Endothelial cell of umbilical vein (primary cell): Measurements from ENCODE around the gene GPR146. TPM values are rescaled to one million over a fixed set of nuclear protein-coding genes. Genes with fewer than 3 reads are reported as not detected.

Experiments
- BruUV-seq: library from RNA; stranded (reverse); fragments of 400-500 nt; replicated peaks from 2 replicates; lab custom pipeline; 2021; lab: Mats Ljungman, UMichigan
- CTCF ChIA-PET: fragments of 300-600, 350-600 bp; sonication (Branson Sonifier 250); formaldehyde crosslinking; loops from one replicate; lab custom pipeline; 2021; ENCODE audit warnings: antibody characterized with exemption, inconsistent platforms; lab: Charles Lee
- POLR2A ChIA-PET: fragments of 300-600, 350-600 bp; sonication (Branson Sonifier 250); formaldehyde crosslinking; loops from one replicate; lab custom pipeline; 2021; ENCODE audit warnings: antibody characterized with exemption, inconsistent platforms; lab: Charles Lee
- DNase-seq: peaks from one replicate; pipeline ENCODE4 v3.0.0-alpha.2; 2011; ENCODE audit warnings: low read depth, low spot score
- FAIRE-seq: peaks from 2 replicates; lab custom pipeline; 2011; peaks lifted over from hg19 to GRCh38; lab: Jason Lieb, UNC
- H2AFZ ChIP-seq: 2 replicates; pipeline ENCODE4 v1.6.0; 2012; ENCODE audit warnings: low read depth, low read length, control low read depth, inconsistent platforms
- H3K27ac ChIP-seq: 2 replicates; pipeline ENCODE4 v1.5.1; 2011; ENCODE audit warnings: low read depth, mild to moderate bottlenecking, control low read depth, low read length, moderate library complexity; ENCODE audit not compliant: insufficient read depth
- H3K27me3 ChIP-seq, 2 experiments: 2 replicates each; pipeline versions ENCODE4 v1.6.0 to v1.6.1; 2011; ENCODE audit warnings: low read length in 2 of 2, mixed read lengths in 1 of 2; ENCODE audit not compliant: control insufficient read depth in 2 of 2, insufficient read depth in 2 of 2
- H3K36me3 ChIP-seq, 2 experiments: 2 replicates in 1 of 2; 3 replicates in 1 of 2; pipeline ENCODE4 v1.5.1; 2011; ENCODE audit warnings: low read length in 2 of 2, mild to moderate bottlenecking in 1 of 2, moderate library complexity in 1 of 2; ENCODE audit not compliant: control insufficient read depth in 2 of 2, insufficient read depth in 2 of 2; ENCODE audit errors: extremely low read depth in 1 of 2
- H3K4me1 ChIP-seq: 3 replicates; pipeline ENCODE4 v1.5.1; 2011; ENCODE audit warnings: mild to moderate bottlenecking, low read length; ENCODE audit not compliant: control insufficient read depth, insufficient read depth; ENCODE audit errors: extremely low read depth
- H3K4me2 ChIP-seq: 2 replicates; pipeline ENCODE4 v1.6.1; 2011; ENCODE audit warnings: low read length, control low read depth, mixed read lengths; ENCODE audit not compliant: insufficient read depth
- H3K4me3 ChIP-seq, 3 experiments: fragments of 200-600 bp in 1 of 3; sonication (generic), shearing (Covaris generic) in 1 of 3; replicated peaks in 1 of 3; 2 replicates each; pipeline ENCODE4 v1.5.1; 2011 to 2016; ENCODE audit warnings: control low read depth in 3 of 3, low read length in 3 of 3, mild to moderate bottlenecking in 2 of 3, inconsistent platforms in 1 of 3, low read depth in 1 of 3, moderate library complexity in 1 of 3; ENCODE audit not compliant: insufficient read depth in 1 of 3
- H3K79me2 ChIP-seq: 2 replicates; pipeline ENCODE4 v1.6.0; 2012; ENCODE audit warnings: low read length, inconsistent platforms; ENCODE audit not compliant: control insufficient read depth, insufficient read depth
- H3K9ac ChIP-seq: replicated peaks from 2 replicates; pipeline ENCODE3; 2011; ENCODE audit warnings: low read length, control low read depth; ENCODE audit not compliant: insufficient read depth; ENCODE audit errors: extremely low read depth
- H3K9me1 ChIP-seq: replicated peaks from 3 replicates; pipeline ENCODE4 v1.6.0; 2011; ENCODE audit warnings: mild to moderate bottlenecking, low read length; ENCODE audit not compliant: control insufficient read depth, insufficient read depth; ENCODE audit errors: extremely low read depth
- H3K9me3 ChIP-seq: replicated peaks from 2 replicates; pipeline ENCODE4 v1.5.1; 2012; ENCODE audit warnings: low read length, inconsistent platforms; ENCODE audit not compliant: control insufficient read depth, insufficient read depth
- H4K20me1 ChIP-seq: replicated peaks from 2 replicates; pipeline ENCODE3; 2011; ENCODE audit warnings: mild to moderate bottlenecking, low read length; ENCODE audit not compliant: control insufficient read depth, insufficient read depth; ENCODE audit errors: extremely low read depth
- CTCF ChIP-seq, 2 donors: IDR thresholded peaks; 1 replicate in 1 of 2; 2 replicates in 1 of 2; pipeline ENCODE4 v1.5.1; 2011; ENCODE audit warnings: low read length in 2 of 2, mild to moderate bottlenecking in 2 of 2, moderate library complexity in 2 of 2, control low read depth in 1 of 2, inconsistent platforms in 1 of 2, low read depth in 1 of 2; ENCODE audit not compliant: insufficient read depth in 1 of 2; ENCODE audit errors: extremely low read depth in 1 of 2
- EZH2 ChIP-seq: IDR thresholded peaks from 2 replicates; pipeline ENCODE4 v1.6.1; 2012; ENCODE audit warnings: borderline replicate concordance, low read depth, mild to moderate bottlenecking, moderate library complexity, low read length, inconsistent platforms; ENCODE audit not compliant: severe bottlenecking
- FOS ChIP-seq: IDR thresholded peaks from 2 replicates; pipeline ENCODE4 v1.6.1; 2011; ENCODE audit warnings: mild to moderate bottlenecking, low read length, moderate library complexity, borderline replicate concordance; ENCODE audit not compliant: insufficient read depth
- GATA2 ChIP-seq: IDR thresholded peaks from 2 replicates; pipeline ENCODE4 v1.7.0; 2011; ENCODE audit warnings: low read depth, mild to moderate bottlenecking, moderate library complexity, mixed read lengths, low read length; ENCODE audit not compliant: insufficient read length, insufficient read depth
- JUN ChIP-seq: IDR thresholded peaks from 2 replicates; pipeline ENCODE4 v1.6.1; 2011; ENCODE audit warnings: borderline replicate concordance, low read depth; ENCODE audit not compliant: insufficient read length, insufficient read depth
- MAX ChIP-seq: IDR thresholded peaks from 2 replicates; pipeline ENCODE4 v1.6.1; 2011; ENCODE audit not compliant: insufficient read depth, insufficient read length
- MYC ChIP-seq: IDR thresholded peaks from one replicate; pipeline ENCODE4 v1.6.1; 2011; ENCODE audit warnings: mild to moderate bottlenecking, low read depth, low read length
- POLR2A ChIP-seq: IDR thresholded peaks from 2 replicates; pipeline ENCODE4 v1.6.1; 2012; ENCODE audit warnings: low read depth, mild to moderate bottlenecking, control low read depth, low read length
- POLR2AphosphoS5 ChIP-seq: IDR thresholded peaks from 2 replicates; pipeline ENCODE4 v1.6.1; 2012; ENCODE audit warnings: low read depth, mild to moderate bottlenecking, control low read depth, low read length, moderate library complexity; ENCODE audit not compliant: insufficient read depth
- dilution Hi-C: fragments of 300-500 bp; cut with MboI; formaldehyde crosslinking; loops from one replicate; pipeline ENCODE4 v1.15.0; 2019; ENCODE audit warnings: low sequenced_read_pairs; ENCODE audit not compliant: extremely low pct_ligation_motif_present
- intact Hi-C: fragments of 100-400 bp; cut with micrococcal nuclease; formaldehyde crosslinking; loops from one replicate; pipeline ENCODE4 v1.10.0; 2022
- polyA plus RNA-seq, 4 experiments: library from polyadenylated mRNA; depleted of rRNA in 3 of 4; stranded (reverse) in 3 of 4; unstranded in 1 of 4; fragments of >200 nt; gene quantifications; 2 replicates each; pipeline versions ENCODE4 v1.2.1 to v1.2.3, GENCODE V29; 2011 to 2012; ENCODE audit warnings: missing spikeins in 1 of 4
- total RNA-seq: library from RNA; stranded (reverse); gene quantifications from 2 replicates; pipeline ENCODE4 v1.2.3, GENCODE V29; 2021

Gene GPR146
- total and polyA plus RNA-seq, 2 donors (not counting 3 experiments of a cell fraction or from before 2014, with no cell fraction given): 18.5 to 44.8 TPM

- TF ChIP-seq POLR2A: no peak
- TF ChIP-seq JUN: no peak
- no peak for TF ChIP-seq FOS
- TF ChIP-seq CTCF (IDR thresholded peaks at IDR 0.05; ENCODE audit: extremely low read depth in 1 of 2, insufficient read depth in 1 of 2, low read depth in 1 of 2, low read length in 2 of 2): no peak
- TF ChIP-seq EZH2: no peak
- TF ChIP-seq POLR2AphosphoS5: no peak
- no peak for TF ChIP-seq MAX
- TF ChIP-seq MYC: no peak
- no peak for TF ChIP-seq GATA2
- Histone ChIP-seq H3K4me1 (peaks cover 3% of the 10 kb centered on the region), H3K79me2 (peaks cover 23% of the 10 kb centered on the region), H3K9me1 (no peaks in the 10 kb centered on the region), H3K27ac (no peak overlapping the region), H3K4me3 (no peak overlapping the region), H4K20me1 (no peaks in the 10 kb centered on the region), H3K36me3 (peaks cover 0 to 7% of the 10 kb centered on the region in 2 experiments), H3K27me3 (no peaks in the 10 kb centered on the region), H3K9ac (no peak overlapping the region), H3K9me3 (no peaks in the 10 kb centered on the region), H2AFZ (no peak overlapping the region), H3K4me2 (no peak overlapping the region)
- intact Hi-C loops (no loop called here), dilution Hi-C loops (no loop called here)
- CTCF ChIA-PET: interaction anchor here (2.0 to 5.5 kb wide), 2 partner anchors 29 to 43 kb away, joined by 8 to 46 read pairs; no protein-coding TSS in a partner anchor
- FAIRE-seq (no peak), DNase-seq (no peak)
- POLR2A ChIA-PET: interaction anchor here (0.8 kb wide), 1 partner anchor 48 kb away, joined by 3 read pairs; no protein-coding TSS in a partner anchor
- no TSS peak for BruUV-seq
Observed at GRCh38 chr7:1022356-1022755, 22.0 kb upstream of the GPR146 start.
